GF-D8 (cell line): ENCODE data around the gene CALR3.
"Not testable (repeated sequence)": the region's sequence is repeated elsewhere in the genome, so short reads cannot be mapped to it uniquely, and the experiment has no call there.

Experiments used
- DNase-seq: peaks from one replicate; lab custom pipeline; 2025; lab: John Stamatoyannopoulos, UW

The CALR3 gene

GRCh38 chr19:16497042-16497441, 1.1 kb upstream of the CALR3 start:
- no peak for DNase-seq

- DNase-seq: no peak
Measured at GRCh38 chr19:16496613-16496983, 631 bp upstream of the CALR3 start.

- DNase-seq: not testable (repeated sequence)
Measured at GRCh38 chr19:16486476-16486875, 9.5 kb downstream of the CALR3 start.

GRCh38 chr19:16482745-16483144, 13.2 kb downstream of the CALR3 start:
- DNase-seq: no peak

- DNase-seq: no peak
Measured at GRCh38 chr19:16477311-16477710, 18.7 kb downstream of the CALR3 start.

GRCh38 chr19:16476401-16476800, 19.6 kb downstream of the CALR3 start:
- DNase-seq: no peak

- DNase-seq: no peak
Measured at GRCh38 chr19:16473875-16474392, 22.0 kb downstream of the CALR3 start.

- no peak for DNase-seq
Measured at GRCh38 chr19:16472992-16473391, 23.0 kb downstream of the CALR3 start.

- DNase-seq: not testable (repeated sequence)
Measured at GRCh38 chr19:16472559-16472899, 23.4 kb downstream of the CALR3 start.

GRCh38 chr19:16470911-16471811, 24.8 kb downstream of the CALR3 start:
- DNase-seq: no peak

GRCh38 chr19:16470541-16470910, 25.4 kb downstream of the CALR3 start:
- DNase-seq: no peak

- DNase-seq: no peak
Measured at GRCh38 chr19:16467581-16467980, 28.4 kb downstream of the CALR3 start.

GRCh38 chr19:16466802-16467427, 29.1 kb downstream of the CALR3 start:
- DNase-seq: not testable (repeated sequence)

- no peak for DNase-seq
Measured at GRCh38 chr19:16465239-16465638, 30.7 kb downstream of the CALR3 start.

GRCh38 chr19:16463991-16464575, 31.9 kb downstream of the CALR3 start:
- DNase-seq: no peak

- DNase-seq: no peak
Measured at GRCh38 chr19:16463341-16463990, 32.5 kb downstream of the CALR3 start.

- no peak for DNase-seq
Measured at GRCh38 chr19:16462757-16463250, 33.2 kb downstream of the CALR3 start.

- no peak for DNase-seq
Measured at GRCh38 chr19:16461630-16462051, 34.3 kb downstream of the CALR3 start.

GRCh38 chr19:16460454-16460853, 35.5 kb downstream of the CALR3 start:
- DNase-seq: no peak

- DNase-seq: no peak
Measured at GRCh38 chr19:16459680-16460079, 36.3 kb downstream of the CALR3 start.

GRCh38 chr19:16458391-16459341, 37.3 kb downstream of the CALR3 start:
- DNase-seq: no peak
